IMR-90 (cell line): Measurements from ENCODE around the gene TUSC2. TPM values are rescaled to one million over a fixed set of nuclear protein-coding genes. Genes with fewer than 3 reads are reported as not detected.
A peak's percentile ranks its signal among the peaks of the same experiment; 100 is the strongest.

Source experiments
- ATAC-seq: fragments of 200-7000 bp; cut with Tn5 transposase; 2 replicates; pipeline ENCODE4 v1.9.1; 2020; ENCODE audit warnings: low read depth, mild to moderate bottlenecking, moderate library complexity
- BruUV-seq: library from RNA; stranded (reverse); fragments of 400-500 nt; replicated peaks from 2 replicates; lab custom pipeline; 2021; lab: Mats Ljungman, UMichigan
- CTCF ChIA-PET: fragments of 300-600 bp; formaldehyde crosslinking; extraction: SDS; loops from one replicate; lab custom pipeline; 2021; ENCODE audit warnings: antibody characterized with exemption; lab: Yijun Ruan, JAX
- POLR2A ChIA-PET: fragments of 300-600 bp; sonication (Branson Sonifier 250); formaldehyde crosslinking; loops from one replicate; lab custom pipeline; 2022; ENCODE audit warnings: antibody characterized with exemption; ENCODE audit not compliant: unreplicated experiment; lab: Charles Lee
- DNase-seq: peaks from one replicate; pipeline ENCODE4 v3.0.0; 2013
- H2AFZ ChIP-seq: replicated peaks from 2 replicates; pipeline ENCODE3; 2013; ENCODE audit warnings: low read length, mild to moderate bottlenecking; ENCODE audit not compliant: poor library complexity
- H2AK5ac ChIP-seq: 2 replicates; pipeline ENCODE4 v1.6.1; 2013; ENCODE audit warnings: low read depth, low read length, inconsistent platforms
- H2AK9ac ChIP-seq: replicated peaks from 2 replicates; pipeline ENCODE3; 2013; ENCODE audit warnings: mild to moderate bottlenecking, low read depth, low read length, moderate library complexity; ENCODE audit not compliant: poor library complexity
- H2BK120ac ChIP-seq: 2 replicates; pipeline ENCODE4 v1.6.1; 2013; ENCODE audit warnings: low read depth, low read length, inconsistent platforms
- H2BK15ac ChIP-seq: 3 replicates; pipeline ENCODE4 v1.6.1; 2013; ENCODE audit warnings: low read depth, low read length, inconsistent platforms
- H2BK20ac ChIP-seq: 2 replicates; pipeline ENCODE4 v1.6.1; 2013; ENCODE audit warnings: low read depth, mild to moderate bottlenecking, inconsistent platforms, low read length, moderate library complexity
- H2BK5ac ChIP-seq: 2 replicates; pipeline ENCODE4 v1.6.1; 2013; ENCODE audit warnings: mild to moderate bottlenecking, low read depth, low read length, inconsistent platforms; ENCODE audit not compliant: poor library complexity, severe bottlenecking
- H3K14ac ChIP-seq: replicated peaks from 2 replicates; pipeline ENCODE4 v1.6.1; 2013; ENCODE audit warnings: low read depth, low read length, inconsistent platforms
- H3K18ac ChIP-seq: 2 replicates; pipeline ENCODE4 v1.6.1; 2013; ENCODE audit warnings: low read depth, low read length, control low read depth
- H3K23ac ChIP-seq: 2 replicates; pipeline ENCODE4 v1.6.1; 2013; ENCODE audit warnings: low read depth, low read length, inconsistent platforms
- H3K27ac ChIP-seq: 2 replicates; pipeline ENCODE4 v1.5.1; 2013; ENCODE audit warnings: mild to moderate bottlenecking, control low read depth, low read length; ENCODE audit not compliant: insufficient read depth
- H3K27me3 ChIP-seq: 2 replicates; pipeline ENCODE4 v1.6.1; 2013; ENCODE audit warnings: low read length; ENCODE audit not compliant: control insufficient read depth, insufficient read depth
- H3K36me3 ChIP-seq: 2 replicates; pipeline ENCODE4 v1.6.1; 2013; ENCODE audit warnings: low read length, mixed read lengths; ENCODE audit not compliant: control insufficient read depth, insufficient read depth
- H3K4ac ChIP-seq: 2 replicates; pipeline ENCODE4 v1.6.1; 2013; ENCODE audit warnings: low read depth, low read length, inconsistent platforms
- H3K4me1 ChIP-seq: 2 replicates; pipeline ENCODE4 v1.6.1; 2013; ENCODE audit warnings: low read length, mixed read lengths; ENCODE audit not compliant: control insufficient read depth, insufficient read depth
- H3K4me2 ChIP-seq: 2 replicates; pipeline ENCODE4 v1.6.1; 2013; ENCODE audit warnings: low read depth, mild to moderate bottlenecking, control low read depth, low read length, moderate library complexity
- H3K4me3 ChIP-seq: 2 replicates; pipeline ENCODE4 v1.5.1; 2013; ENCODE audit warnings: low read depth, mild to moderate bottlenecking, control low read depth, low read length, moderate library complexity; ENCODE audit not compliant: insufficient read depth
- H3K56ac ChIP-seq: 2 replicates; pipeline ENCODE4 v1.6.1; 2013; ENCODE audit warnings: low read length, inconsistent platforms; ENCODE audit not compliant: insufficient read depth; ENCODE audit errors: extremely low read depth
- H3K79me1 ChIP-seq, 2 experiments: 2 replicates each; pipeline ENCODE4 v1.6.1; 2013; ENCODE audit warnings: low read length in 2 of 2, inconsistent platforms in 1 of 2, low read depth in 1 of 2
- H3K9ac ChIP-seq: 2 replicates; pipeline ENCODE4 v1.6.1; 2013; ENCODE audit warnings: low read depth, low read length, control low read depth
- H3K9me1 ChIP-seq: 2 replicates; pipeline ENCODE4 v1.6.1; 2013; ENCODE audit warnings: low read length, inconsistent platforms; ENCODE audit not compliant: insufficient read depth
- H3K9me3 ChIP-seq: 2 replicates; pipeline ENCODE4 v1.6.1; 2013; ENCODE audit warnings: low read length; ENCODE audit not compliant: control insufficient read depth, insufficient read depth
- H4K20me1 ChIP-seq: 2 replicates; pipeline ENCODE4 v1.6.1; 2013; ENCODE audit warnings: low read length, inconsistent platforms; ENCODE audit not compliant: insufficient read depth
- H4K5ac ChIP-seq: 2 replicates; pipeline ENCODE4 v1.6.1; 2013; ENCODE audit warnings: mild to moderate bottlenecking, low read depth, low read length, control low read depth
- H4K8ac ChIP-seq, 2 experiments: 2 replicates each; pipeline ENCODE4 v1.6.1; 2013; ENCODE audit warnings: low read depth in 2 of 2, low read length in 2 of 2, control low read depth in 1 of 2, inconsistent platforms in 1 of 2
- H4K91ac ChIP-seq: 2 replicates; pipeline ENCODE4 v1.6.1; 2013; ENCODE audit warnings: low read depth, low read length, inconsistent platforms; ENCODE audit not compliant: insufficient read depth
- BHLHE40 ChIP-seq: fragments of 150-350 bp; IDR thresholded peaks from 2 replicates; pipeline ENCODE4 v1.6.1; 2016; ENCODE audit warnings: mild to moderate bottlenecking, low read depth, low read length
- CEBPB ChIP-seq: IDR thresholded peaks from 2 replicates; pipeline ENCODE4 v1.6.1; 2012; ENCODE audit warnings: low read depth, low read length, improper control_type of control experiment
- CHD1 ChIP-seq: IDR thresholded peaks from 2 replicates; pipeline ENCODE4 v1.6.1; 2012; ENCODE audit warnings: low read depth, low read length, improper control_type of control experiment
- FOS ChIP-seq: fragments of 150-350 bp; IDR thresholded peaks from 2 replicates; pipeline ENCODE4 v1.6.1; 2016; ENCODE audit warnings: low read depth, low read length
- MAZ ChIP-seq: IDR thresholded peaks from 2 replicates; pipeline ENCODE4 v1.6.1; 2012; ENCODE audit warnings: low read depth, mild to moderate bottlenecking, low read length, improper control_type of control experiment, moderate library complexity, borderline replicate concordance
- MXI1 ChIP-seq: IDR thresholded peaks from 2 replicates; pipeline ENCODE4 v1.6.1; 2012; ENCODE audit warnings: low read depth, mild to moderate bottlenecking, low read length, moderate library complexity, borderline replicate concordance
- WGBS, 2 experiments: methylation state at CpG; one replicate each; pipeline versions ENCODE4 v1.1.5 to v1.1.7; 2013; ENCODE audit warnings: missing lambda C conversion rate in 2 of 2; ENCODE audit not compliant: insufficient read length in 1 of 2; ENCODE audit errors: extremely low coverage in 2 of 2; 5-methylcytosine and 5-hydroxymethylcytosine counted together
- dilution Hi-C: fragments of 300-500 bp; cut with HindIII; formaldehyde crosslinking; loops from one replicate; pipeline ENCODE4 v1.14.3; 2018; ENCODE audit warnings: low sequenced_read_pairs; ENCODE audit not compliant: unreplicated experiment
- in situ Hi-C: fragments of 300-500 bp; cut with MboI; formaldehyde crosslinking; loops from 3 replicates; pipeline ENCODE4 v1.14.3; 2019; ENCODE audit warnings: low sequenced_read_pairs, inconsistent platforms, mixed read lengths
- intact Hi-C: fragments of 100-400 bp; cut with micrococcal nuclease; formaldehyde crosslinking; loops from 2 replicates; pipeline ENCODE4 v1.10.0; 2022
- polyA plus RNA-seq, 3 experiments: library from polyadenylated mRNA; depleted of rRNA; stranded (reverse); fragments of >200 nt; gene quantifications; 2 replicates each; pipeline ENCODE4 v1.2.3, GENCODE V29; 2012; ENCODE audit warnings: low replicate concordance in 1 of 3
- total RNA-seq: library from RNA; depleted of rRNA; stranded (reverse); fragments of >200 nt; gene quantifications from 2 replicates; pipeline ENCODE4 v1.2.3, GENCODE V29; 2012
- TF ChIP-seq, protein P1 (sequence below): fragments of 150-350 bp; IDR thresholded peaks from 2 replicates; pipeline ENCODE4 v1.6.1; 2017; ENCODE audit warnings: mild to moderate bottlenecking, antibody characterized with exemption, low read length, low read depth
- TF ChIP-seq, protein P2 (sequence below): fragments of 150-350 bp; IDR thresholded peaks from 2 replicates; pipeline ENCODE4 v1.6.1; 2016; ENCODE audit warnings: low read depth, mild to moderate bottlenecking, low read length, moderate library complexity, borderline replicate concordance

Gene TUSC2
- total and polyA plus RNA-seq, 2 of the 4 experiments (the other 2 are of a cell fraction): 13.4 to 24.0 TPM

GRCh38 chr3:50327129-50327528 lies 894 bp downstream of the TUSC2 start:
- Histone ChIP-seq H2BK20ac (no peak overlapping the region), H3K9me1 (no peaks in the 10 kb centered on the region), H2AK9ac (peak overlapping the region; percentile 92), H3K9ac (peak overlapping the region; percentile 82; the same call in 1 of the 2 replicates), H2AK5ac (peak overlapping the region; percentile 68; the same call in 1 of the 2 replicates), H3K14ac (no peak overlapping the region), H2BK5ac (no peak overlapping the region), H3K23ac (no peak overlapping the region), H3K4me1 (peaks cover 11% of the 10 kb centered on the region), H2BK15ac (no peak overlapping the region), H3K27me3 (no peaks in the 10 kb centered on the region), H3K27ac (no peak overlapping the region; the same call in 1 of the 2 replicates), H4K5ac (no peak overlapping the region), H2BK120ac (no peak overlapping the region), H4K8ac (peak overlapping the region in 1 of 2 experiments; percentile 34; a peak in 1 of 4 replicates), H4K91ac (no peak overlapping the region), H3K56ac (no peak overlapping the region), H3K79me1 (peaks cover 32 to 45% of the 10 kb centered on the region in 2 experiments), H3K4ac (peak overlapping the region; percentile 27; the same call in 1 of the 2 replicates), H3K36me3 (peaks cover 31% of the 10 kb centered on the region), H3K9me3 (no peaks in the 10 kb centered on the region), H2AFZ (no peak overlapping the region), H3K18ac (no peak overlapping the region), H3K4me3 (peak overlapping the region; percentile 67), H4K20me1 (peaks cover 18% of the 10 kb centered on the region), H3K4me2 (peak overlapping the region; percentile 99)
- intact Hi-C loops: no loop called here
- no peak for DNase-seq
- in situ Hi-C loops: loop anchor here (25.0 kb wide), 3 partner anchors 1060 to 1835 kb away; partner anchors contain the start of genes ABHD14B, GPR62, MANF and PCBP4
- TF ChIP-seq CEBPB (no peak), FOS (no peak), MXI1 (no peak), CHD1 (no peak), BHLHE40 (no peak), MAZ (no peak)
- TF ChIP-seq, protein P1, sequence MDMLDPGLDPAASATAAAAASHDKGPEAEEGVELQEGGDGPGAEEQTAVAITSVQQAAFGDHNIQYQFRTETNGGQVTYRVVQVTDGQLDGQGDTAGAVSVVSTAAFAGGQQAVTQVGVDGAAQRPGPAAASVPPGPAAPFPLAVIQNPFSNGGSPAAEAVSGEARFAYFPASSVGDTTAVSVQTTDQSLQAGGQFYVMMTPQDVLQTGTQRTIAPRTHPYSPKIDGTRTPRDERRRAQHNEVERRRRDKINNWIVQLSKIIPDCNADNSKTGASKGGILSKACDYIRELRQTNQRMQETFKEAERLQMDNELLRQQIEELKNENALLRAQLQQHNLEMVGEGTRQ: no peak
- TF ChIP-seq, protein P2, sequence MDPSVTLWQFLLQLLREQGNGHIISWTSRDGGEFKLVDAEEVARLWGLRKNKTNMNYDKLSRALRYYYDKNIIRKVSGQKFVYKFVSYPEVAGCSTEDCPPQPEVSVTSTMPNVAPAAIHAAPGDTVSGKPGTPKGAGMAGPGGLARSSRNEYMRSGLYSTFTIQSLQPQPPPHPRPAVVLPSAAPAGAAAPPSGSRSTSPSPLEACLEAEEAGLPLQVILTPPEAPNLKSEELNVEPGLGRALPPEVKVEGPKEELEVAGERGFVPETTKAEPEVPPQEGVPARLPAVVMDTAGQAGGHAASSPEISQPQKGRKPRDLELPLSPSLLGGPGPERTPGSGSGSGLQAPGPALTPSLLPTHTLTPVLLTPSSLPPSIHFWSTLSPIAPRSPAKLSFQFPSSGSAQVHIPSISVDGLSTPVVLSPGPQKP: no peak
- POLR2A ChIA-PET: no interaction called here
- ATAC-seq: no peak
- no TSS peak for BruUV-seq
- dilution Hi-C loops: no loop called here
- CTCF ChIA-PET: interaction anchor here (1.4 kb wide), 1 partner anchor 132 kb away, joined by 3 read pairs; no protein-coding TSS in a partner anchor
- WGBS, 2 experiments: no CpG with 5 or more reads among the region's 4 CpGs
